T47D (cell line): ENCODE data around the gene ADGRG7.

Source experiments
- DNase-seq, 2 experiments: peaks; one replicate each; pipeline versions ENCODE4 v3.0.0 to v3.0.0-alpha.2; 2011 to 2012; ENCODE audit warnings: low read depth in 1 of 2, low spot score in 1 of 2
- JUND ChIP-seq: IDR thresholded peaks from 2 replicates; pipeline ENCODE4 v1.6.1; 2012; ENCODE audit warnings: low read depth
- in situ Hi-C: cut with HindIII; loops from 2 replicates; pipeline ENCODE4 v1.10.0; 2016; ENCODE audit warnings: low sequenced_read_pairs, low pct_unique_long_range_greater_than_20kb

Gene ADGRG7

DNA sequence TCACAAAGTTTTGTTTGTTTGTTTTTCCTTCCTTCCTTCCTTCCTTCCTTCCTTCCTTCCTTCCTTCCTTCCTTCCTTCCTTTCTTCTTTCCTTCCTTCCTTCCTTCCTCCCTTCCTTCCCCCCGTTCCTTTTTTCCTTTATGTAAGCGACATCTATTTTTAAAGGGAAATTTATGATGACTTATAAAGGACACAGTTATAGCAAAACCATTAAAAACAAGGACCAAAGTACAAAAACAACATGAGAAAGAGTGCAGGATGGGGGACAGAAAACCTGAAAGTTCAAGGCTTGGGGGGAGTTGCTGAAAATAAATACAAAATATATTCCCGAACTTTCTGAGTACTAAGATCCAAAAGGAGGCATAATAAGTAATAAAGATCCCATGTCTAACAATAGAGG lies 1.8 kb downstream of the ADGRG7 start:
- DNase-seq, result no peak
- in situ Hi-C loops, result no loop called here
- TF ChIP-seq JUND, result no peak

DNA sequence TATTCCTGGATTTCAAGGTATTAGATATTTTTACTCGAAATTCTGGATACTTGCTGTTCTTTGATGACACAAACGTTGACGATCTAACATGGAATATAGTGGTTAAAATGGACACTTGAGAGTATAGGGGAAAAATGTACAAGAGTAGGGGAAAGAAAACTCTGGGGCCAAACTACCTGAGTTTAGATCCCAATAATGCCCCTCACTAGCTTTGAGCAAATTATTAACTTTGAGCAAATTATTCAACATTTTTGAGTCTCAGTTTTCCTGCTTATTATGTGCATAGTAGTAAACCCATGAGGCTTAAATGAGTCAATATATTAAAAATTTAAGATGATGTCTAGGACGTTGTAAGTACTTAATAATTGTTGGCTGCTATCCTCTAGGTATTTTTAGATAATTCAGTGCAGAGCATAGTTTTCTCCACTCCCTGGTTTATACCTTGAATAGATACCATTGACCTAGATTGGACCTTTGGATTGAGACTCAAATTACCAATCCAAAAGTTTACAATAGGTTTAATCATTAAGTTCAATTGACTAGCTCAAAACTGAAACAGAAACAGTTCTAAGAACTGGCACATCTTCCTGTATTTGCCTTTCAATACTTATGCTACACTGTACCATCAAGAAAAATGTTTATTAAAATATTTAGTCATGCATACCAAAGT lies 4.5 kb downstream of the ADGRG7 start:
- in situ Hi-C loops, result no loop called here
- no peak for DNase-seq
- TF ChIP-seq JUND, result no peak

DNA sequence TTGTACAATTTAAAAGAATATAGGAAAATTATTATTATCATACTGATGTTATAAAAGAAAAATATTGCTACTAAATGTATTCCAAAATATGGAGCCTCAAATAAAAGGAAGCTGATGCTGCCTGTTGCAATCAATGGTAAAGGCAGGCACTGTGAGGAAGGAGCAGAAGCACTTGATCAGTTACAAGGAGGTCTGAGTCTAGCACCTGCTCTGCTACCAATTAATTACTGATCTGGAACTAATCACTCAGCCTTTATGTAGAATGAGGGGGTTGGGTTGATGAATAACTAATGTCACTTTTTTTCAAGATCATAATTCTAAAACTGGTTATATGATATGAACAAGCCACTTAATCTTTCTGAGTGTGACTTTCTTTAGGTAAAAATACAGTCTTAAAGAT lies 5.5 kb downstream of the ADGRG7 start:
- DNase-seq, result no peak

DNA sequence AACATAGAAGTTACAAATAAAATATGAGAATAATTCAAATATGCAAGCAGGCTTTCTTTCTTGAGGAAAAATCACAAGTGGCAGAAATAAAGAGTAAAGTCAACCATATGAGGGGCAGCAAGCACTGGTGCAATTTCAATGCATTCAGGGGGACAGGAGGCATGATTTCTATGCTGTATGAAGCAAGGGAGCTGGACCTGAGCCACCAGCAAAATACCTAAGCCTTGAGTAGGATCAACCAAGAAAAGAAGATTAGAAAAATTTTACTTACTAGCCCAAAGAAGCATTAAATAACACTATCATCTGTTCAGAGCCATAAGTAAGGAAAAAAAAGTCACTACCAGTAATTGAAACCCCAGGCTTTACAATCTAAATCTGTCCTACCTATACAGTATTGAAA lies 6.3 kb downstream of the ADGRG7 start:
- no peak for DNase-seq
- in situ Hi-C loops, result no loop called here
- no peak for TF ChIP-seq JUND

More for the DNA sequence above, 5.5 kb downstream of the ADGRG7 start:
- TF ChIP-seq JUND, result no peak
- in situ Hi-C loops, result no loop called here

DNA sequence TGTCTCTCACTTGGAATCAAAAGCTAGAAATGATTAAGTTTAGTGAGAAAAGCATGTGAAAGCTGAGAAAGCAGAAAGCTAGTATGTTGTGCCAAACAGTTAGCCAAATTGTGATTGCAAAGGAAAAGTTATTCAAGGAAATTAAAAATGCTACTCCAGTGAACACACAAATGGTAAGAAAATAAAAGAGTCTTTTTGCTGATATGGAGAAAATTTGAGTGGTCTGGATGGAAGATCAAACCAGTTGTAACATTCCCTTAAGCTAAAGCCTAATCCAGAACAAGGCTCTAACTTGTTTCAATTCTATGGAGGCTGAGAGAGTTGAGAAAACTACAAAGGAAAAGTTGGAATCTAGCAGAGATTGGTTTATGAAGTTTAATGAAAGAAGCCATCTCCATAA lies 11.8 kb downstream of the ADGRG7 start:
- no peak for TF ChIP-seq JUND
- no peak for DNase-seq
- in situ Hi-C loops, result no loop called here

DNA sequence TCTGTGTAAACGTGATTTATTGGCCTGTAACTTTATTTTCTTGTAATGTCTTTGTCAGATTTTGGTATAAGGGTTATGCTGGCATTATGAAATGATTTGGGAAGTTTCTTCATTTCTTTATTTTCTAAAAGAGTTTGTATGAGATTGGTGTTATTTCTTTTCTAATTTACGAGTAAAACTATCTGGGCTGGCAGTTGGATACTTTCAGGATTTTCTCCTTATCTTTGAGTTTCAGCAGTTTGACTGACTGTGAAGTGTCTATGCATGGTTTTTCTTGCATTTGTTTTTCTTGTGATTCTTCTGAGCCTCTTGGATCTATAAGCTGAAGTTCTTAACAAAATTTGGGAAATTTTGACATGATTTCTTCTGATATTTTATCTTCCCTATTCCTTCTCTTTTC lies 18.1 kb downstream of the ADGRG7 start:
- TF ChIP-seq JUND, result no peak
- in situ Hi-C loops, result no loop called here
- no peak for DNase-seq

DNA sequence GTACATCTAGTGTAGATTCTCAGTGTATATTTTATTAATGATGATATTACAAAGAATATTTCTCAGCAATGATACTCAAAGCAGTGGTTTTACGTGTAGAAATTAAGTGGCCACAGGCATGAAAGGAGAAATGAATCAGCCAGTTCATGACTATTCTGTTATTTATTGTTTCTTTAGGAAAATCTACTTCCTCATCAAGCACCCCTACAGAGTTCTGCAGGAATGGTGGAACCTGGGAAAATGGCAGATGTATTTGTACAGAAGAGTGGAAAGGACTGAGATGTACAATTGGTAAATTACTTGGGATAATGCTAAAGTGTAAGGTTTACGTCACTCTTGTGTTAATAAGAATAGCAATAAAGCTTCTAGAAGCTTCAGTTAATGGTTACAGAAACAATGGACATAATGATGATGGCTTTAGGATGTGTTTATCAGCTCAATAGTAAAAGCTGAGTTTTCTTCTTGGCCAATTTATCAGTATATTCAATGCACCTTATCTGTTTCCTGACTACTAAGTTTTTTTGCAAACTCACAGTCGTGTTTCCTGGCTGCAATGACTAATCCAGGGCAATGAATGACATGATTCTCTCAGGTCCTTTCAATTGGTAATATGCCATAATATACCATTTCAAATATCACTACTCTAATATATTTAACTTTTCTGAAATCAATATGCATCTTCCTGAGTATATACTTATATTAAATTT lies 20.2 kb downstream of the ADGRG7 start:
- DNase-seq, result no peak
- no peak for TF ChIP-seq JUND
- in situ Hi-C loops, result no loop called here

DNA sequence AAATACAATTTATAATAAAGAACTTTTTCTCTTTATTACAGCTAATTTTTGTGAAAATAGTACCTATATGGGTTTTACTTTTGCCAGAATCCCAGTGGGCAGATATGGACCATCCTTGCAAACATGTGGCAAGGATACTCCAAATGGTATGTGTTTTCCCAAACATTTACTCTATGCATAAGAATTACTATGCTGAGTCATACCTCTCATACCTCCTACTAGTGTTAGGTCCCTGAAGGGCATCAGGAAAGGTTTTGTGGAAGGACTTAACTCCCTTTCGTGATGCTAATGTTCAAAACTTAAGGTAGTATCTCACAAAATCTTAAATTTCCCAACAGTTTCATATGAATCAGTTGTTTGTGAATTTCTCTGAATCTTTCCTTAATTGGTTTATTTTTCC lies 21.3 kb downstream of the ADGRG7 start:
- DNase-seq, result no peak
- in situ Hi-C loops, result no loop called here
- TF ChIP-seq JUND, result no peak

DNA sequence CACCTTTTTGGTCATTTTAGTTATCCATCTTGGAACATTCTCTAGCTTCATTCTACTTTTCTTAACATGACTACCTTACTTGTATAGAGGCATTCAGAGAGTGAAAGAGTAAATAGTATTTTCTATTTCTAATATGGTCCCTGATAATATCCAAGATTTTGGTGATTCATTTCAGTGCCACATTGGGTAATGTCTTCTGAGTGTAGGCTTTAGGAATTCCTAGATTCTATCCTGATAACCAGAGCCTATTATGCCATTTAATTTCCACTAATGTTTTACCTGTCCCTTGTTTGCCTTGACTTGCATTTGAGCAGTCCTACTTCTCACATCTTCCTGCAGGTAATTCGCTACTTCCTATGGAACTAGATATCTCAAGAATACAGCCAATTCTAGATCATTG lies 21.8 kb downstream of the ADGRG7 start:
- in situ Hi-C loops, result no loop called here
- no peak for TF ChIP-seq JUND
- DNase-seq, result no peak

DNA sequence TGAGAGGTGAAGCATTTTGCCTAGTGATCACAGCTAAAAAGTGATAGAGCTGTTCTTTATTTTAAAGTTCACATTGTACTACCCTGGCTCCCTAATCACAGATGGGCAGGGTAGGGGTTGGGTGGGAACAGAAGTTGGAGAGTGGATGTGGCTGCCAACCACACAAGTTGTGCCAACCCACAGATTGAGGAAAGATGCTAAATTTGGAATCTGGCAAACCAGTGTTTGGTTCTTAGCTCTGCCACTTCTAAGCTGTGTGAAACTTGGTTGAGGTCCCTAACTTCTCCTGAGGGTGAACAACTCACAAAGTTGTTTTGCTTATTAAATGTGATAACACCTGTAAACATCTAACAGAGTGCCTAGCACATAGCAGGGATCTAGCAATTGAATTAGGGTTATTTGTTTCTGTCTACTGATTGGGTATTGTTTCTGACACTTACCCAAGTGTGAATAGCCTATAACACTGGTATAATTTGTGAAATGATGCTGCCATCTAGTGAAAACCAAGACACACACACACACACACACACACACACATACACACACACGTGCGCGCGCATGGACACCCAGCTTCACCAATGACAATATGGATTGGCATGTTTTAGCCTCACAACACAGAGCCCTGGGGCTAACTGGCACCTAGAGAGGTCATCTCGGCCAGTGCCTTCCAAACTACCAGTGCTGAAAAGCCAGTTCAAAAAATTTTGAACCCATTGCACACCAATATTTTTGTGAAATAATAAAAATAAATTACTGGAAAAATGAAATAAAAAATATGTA lies 25.3 kb downstream of the ADGRG7 start:
- DNase-seq, result peak; percentile 7 to 82
- in situ Hi-C loops, result no loop called here
- no peak for TF ChIP-seq JUND

DNA sequence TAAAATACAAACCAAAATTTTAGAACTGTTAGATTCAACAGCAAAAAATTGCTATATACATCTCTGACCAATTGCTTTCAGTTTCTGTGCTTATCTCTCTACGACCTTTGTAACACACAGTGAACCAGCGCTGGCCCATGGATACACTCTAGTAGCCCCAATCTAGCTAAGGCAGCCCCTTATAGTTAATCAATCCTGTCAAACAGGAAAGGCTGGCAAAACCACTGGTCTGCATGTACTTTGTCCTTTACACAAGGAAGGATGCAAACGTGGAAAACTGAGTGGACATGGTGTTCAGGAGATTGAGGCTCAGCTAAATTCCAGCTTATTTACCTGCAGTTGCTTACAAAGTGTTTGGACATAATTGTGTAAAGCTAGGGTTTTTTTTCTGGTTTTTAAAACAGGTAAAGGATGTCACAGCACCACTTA lies 25.9 kb downstream of the ADGRG7 start:
- TF ChIP-seq JUND, result no peak
- in situ Hi-C loops, result no loop called here
- peak in 1 of 2 experiments; percentile 31 for DNase-seq

DNA sequence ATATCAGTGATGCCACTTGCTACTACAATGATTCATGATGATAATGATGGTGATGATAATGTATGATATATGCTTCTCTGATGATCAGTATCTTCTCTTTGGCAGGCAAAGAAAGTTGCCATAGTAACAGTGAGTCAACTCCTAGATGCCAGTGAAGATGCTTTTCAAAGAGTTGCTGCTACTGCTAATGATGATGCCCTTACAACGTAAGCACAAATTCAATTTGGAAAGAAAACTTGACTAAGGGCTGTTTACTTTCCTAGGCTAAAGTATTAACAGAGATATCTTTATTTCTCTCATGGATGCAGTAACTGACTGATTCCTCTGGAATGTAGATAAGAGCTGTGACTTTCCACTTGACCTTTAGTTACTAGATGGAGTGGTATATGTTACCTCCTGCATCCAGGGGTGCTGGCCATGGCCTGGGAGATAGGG lies 27.8 kb downstream of the ADGRG7 start:
- no peak for TF ChIP-seq JUND
- in situ Hi-C loops, result no loop called here
- no peak for DNase-seq

DNA sequence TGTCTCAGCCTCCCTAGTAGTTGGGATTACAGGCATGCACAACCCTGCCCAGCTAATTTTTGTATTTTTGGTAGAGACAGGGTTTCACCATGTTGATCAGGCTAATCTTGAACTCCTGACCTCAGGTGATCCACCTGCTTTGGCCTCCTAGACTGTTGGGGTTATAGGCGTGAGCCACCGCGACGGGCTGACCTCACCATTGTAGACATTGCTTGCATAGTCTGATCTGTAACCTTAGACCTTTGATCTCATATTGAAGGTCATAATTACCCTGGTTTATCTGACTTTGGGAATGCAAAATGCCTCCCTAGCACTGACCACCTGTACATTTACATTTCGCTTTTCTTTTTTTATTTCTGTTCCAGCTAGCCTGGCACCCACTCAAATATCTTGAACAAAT lies 31.2 kb downstream of the ADGRG7 start:
- in situ Hi-C loops, result no loop called here
- no peak for TF ChIP-seq JUND
- DNase-seq, result no peak
